GM21360 (cell line): ENCODE results near the gene AMACR.
"Not testable (repeated sequence)": the region's sequence is repeated elsewhere in the genome, so short reads cannot be mapped to it uniquely, and the experiment has no call there.

Experiments
- ATAC-seq: cut with Tn5 transposase; IDR thresholded peaks from one replicate; pipeline ENCODE4 v1.9.1; 2021; ENCODE audit warnings: mild to moderate bottlenecking, moderate library complexity; ENCODE audit not compliant: unreplicated experiment

AMACR gene

GRCh38 chr5:33973271-33973670 is 34.6 kb downstream of the AMACR start:
- peak; percentile 59 for ATAC-seq

DNA sequence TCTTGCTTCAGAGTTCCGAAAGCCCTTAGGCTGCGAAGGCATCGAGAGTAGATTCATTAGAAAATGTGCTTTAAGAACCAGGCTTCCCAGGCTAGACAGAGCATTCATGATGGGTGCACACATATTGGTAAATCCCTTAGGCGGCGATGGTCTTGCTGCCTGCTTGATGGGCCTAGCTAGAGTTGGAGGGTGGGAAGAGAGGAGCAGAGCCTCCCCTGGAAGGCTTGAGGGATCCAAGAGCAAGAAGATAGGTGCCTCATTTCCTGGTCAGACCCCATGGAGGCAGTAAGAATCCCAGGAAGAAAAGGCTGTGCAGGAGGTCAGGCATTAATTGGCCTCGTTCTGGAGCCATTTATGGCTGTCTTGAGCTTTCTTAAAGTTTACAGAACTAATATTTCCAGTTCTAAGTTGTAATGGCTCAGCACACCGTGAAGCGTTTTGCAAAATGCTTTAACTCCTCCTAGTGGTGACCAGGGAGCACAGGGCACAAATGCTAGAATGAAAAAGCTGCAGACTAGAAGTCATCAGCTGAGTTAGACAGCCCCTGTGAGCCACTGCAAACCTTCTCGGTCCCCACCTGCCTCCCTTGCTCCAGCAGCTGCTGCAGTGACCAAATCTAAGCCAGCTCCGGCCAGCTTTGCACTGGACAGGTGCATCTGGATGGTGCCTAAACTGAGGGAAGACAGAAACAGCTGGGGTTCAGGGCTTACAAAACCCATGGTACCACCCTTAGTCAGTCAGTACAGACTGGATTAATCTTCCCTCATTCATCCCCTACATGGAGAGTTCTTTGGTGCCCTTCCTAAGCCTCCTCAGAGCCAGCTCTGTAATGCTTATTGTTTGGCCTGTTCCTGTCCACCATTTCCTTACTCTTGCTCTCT is 38.0 kb downstream of the AMACR start:
- ATAC-seq = peak; percentile 67

DNA sequence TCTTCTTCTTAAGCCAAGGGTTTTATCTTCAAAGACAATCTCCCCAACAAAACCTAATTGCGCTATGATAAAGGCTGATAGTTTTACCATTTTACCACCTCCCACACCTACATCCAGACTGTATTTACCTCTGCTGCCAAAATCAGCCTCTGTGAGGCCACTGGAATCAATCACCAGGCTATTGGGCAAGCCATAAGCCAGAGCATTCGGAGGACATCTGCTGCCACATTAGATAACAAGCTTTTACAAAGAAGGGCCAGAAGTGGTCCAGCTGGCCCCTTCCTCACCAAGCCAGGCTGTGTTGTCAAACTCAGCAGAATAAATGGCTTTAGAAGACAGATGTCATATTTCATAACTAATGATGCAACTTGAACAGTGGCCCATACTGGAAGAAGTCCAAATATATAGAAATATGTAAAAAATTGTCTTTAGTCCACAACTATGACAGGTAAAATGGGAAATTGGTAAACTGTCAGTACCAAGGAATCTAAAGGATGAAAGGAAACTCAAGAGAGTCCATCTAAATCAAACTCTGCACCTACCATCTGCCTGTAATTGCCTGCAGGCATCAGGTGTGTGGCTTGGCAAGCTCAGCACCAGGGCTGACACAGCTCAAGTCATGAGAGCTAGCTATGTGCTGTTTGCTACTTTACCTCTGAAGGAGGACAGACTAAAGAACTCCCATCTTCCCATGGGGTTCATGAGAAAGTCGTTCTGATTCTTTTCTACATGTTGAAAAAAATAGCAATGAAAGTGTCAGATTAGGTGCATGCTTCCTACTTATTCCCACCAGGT is 39.4 kb downstream of the AMACR start:
- ATAC-seq = no peak

GRCh38 chr5:33966805-33967204 is 41.0 kb downstream of the AMACR start:
- ATAC-seq = no peak

DNA sequence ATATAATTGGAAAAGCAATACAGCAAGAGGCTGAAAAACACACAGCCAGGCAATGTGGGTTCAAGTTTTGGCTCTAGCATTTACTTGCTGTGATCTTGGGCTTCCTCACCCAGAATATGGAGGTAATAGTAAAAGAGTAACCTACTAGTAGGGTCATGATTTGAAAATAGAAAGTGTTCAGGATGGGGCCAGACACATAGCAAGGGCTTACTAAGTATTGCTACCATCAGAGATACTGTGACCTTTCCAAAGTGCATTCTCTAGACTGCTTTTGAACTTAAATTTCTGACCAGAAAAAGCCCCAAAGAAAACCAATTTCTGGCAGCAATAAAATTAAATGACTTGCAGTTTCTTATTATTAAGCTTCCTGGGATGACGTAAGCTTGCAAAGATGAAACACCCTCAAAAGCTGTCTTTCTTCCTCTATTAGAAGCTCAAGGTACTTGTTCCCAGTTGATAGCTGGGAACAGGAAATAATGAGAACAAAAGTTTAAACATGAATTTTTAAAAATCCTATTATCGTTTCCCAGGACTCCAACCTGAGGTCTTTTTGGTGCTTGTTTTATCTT is 43.6 kb downstream of the AMACR start:
- peak; percentile 70 for ATAC-seq

- no peak for ATAC-seq
These were observed 49.7 kb downstream of the AMACR start for GRCh38 chr5:33958176-33958575.

GRCh38 chr5:33957577-33958150 is 50.2 kb downstream of the AMACR start:
- no peak for ATAC-seq

DNA sequence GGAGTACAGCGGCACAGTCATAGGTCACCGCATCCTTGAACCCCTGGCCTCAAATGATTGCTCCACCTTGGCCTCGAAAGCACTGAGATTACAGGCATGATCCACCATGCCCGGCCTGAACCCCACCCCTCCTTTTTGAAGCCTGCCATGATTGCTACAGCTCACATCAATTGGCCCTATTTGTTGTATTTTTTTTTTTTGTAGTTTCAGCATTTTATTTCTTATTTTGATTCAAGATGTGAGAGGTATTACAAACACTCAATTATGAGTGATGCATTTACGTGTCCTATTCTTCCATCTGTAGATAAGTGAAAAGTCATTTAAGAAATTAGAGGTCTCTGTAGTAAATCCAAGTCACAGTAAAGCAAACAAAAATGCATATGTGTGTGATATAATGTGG is 55.7 kb downstream of the AMACR start:
- ATAC-seq = not testable (repeated sequence)

- ATAC-seq = no peak
These were observed 63.2 kb downstream of the AMACR start for GRCh38 chr5:33944543-33945132.

GRCh38 chr5:33941090-33941489 is 66.8 kb downstream of the AMACR start:
- no peak for ATAC-seq

- no peak for ATAC-seq
These were observed 68.1 kb downstream of the AMACR start for GRCh38 chr5:33939556-33940262.

DNA sequence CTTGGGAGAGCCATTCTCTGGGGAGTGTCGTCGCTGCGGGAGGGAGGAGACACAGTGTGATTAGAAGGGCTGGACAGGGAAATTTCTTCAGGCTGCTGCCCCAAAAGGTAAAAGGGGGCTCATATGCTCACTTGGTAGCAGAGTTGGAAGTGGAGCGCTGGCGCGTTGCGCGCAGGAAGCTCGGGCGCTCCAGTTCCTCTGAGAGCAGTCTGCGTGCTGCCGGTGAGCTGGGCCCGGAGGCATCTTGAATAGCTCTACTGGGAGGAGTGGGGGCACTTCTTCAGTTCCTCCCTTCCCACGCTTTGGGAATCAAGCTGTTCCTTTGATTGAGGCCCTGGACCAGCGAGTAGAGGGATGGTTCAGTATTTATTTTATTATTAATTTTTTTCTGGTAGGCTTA is 69.0 kb downstream of the AMACR start:
- no peak for ATAC-seq

GRCh38 chr5:33938507-33938796 is 69.4 kb downstream of the AMACR start:
- no peak for ATAC-seq

DNA sequence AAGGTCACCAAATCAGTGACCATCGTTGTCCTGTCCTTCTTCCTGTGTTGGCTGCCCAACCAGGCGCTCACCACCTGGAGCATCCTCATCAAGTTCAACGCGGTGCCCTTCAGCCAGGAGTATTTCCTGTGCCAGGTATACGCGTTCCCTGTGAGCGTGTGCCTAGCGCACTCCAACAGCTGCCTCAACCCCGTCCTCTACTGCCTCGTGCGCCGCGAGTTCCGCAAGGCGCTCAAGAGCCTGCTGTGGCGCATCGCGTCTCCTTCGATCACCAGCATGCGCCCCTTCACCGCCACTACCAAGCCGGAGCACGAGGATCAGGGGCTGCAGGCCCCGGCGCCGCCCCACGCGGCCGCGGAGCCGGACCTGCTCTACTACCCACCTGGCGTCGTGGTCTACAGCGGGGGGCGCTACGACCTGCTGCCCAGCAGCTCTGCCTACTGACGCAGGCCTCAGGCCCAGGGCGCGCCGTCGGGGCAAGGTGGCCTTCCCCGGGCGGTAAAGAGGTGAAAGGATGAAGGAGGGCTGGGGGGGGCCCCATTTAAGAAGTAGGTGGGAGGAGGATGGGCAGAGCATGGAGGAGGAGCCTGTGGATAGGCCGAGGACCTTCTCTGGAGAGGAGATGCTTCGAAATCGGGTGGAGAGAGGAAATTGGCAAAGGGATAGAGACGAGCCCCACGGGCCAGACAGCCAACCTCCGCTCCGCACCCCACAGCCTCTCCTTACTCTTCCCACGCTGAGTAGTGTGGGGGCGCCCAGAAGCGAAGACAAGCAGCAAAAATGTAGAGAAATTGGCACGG is 69.9 kb downstream of the AMACR start:
- no peak for ATAC-seq

GRCh38 chr5:33937017-33937706 is 70.7 kb downstream of the AMACR start:
- ATAC-seq = no peak

DNA sequence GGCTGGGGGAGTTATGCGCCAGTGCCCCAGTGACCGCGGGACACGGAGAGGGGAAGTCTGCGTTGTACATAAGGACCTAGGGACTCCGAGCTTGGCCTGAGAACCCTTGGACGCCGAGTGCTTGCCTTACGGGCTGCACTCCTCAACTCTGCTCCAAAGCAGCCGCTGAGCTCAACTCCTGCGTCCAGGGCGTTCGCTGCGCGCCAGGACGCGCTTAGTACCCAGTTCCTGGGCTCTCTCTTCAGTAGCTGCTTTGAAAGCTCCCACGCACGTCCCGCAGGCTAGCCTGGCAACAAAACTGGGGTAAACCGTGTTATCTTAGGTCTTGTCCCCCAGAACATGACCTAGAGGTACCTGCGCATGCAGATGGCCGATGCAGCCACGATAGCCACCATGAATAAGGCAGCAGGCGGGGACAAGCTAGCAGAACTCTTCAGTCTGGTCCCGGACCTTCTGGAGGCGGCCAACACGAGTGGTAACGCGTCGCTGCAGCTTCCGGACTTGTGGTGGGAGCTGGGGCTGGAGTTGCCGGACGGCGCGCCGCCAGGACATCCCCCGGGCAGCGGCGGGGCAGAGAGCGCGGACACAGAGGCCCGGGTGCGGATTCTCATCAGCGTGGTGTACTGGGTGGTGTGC is 71.4 kb downstream of the AMACR start, which contains the start of gene RXFP3:
RXFP3 (plus strand) TSS at position 6 of the 636 bp plus-strand sequence; CDS start at position 361, 355 bp downstream.
- ATAC-seq = no peak
